GM21390 (cell line): ENCODE data around the gene ARHGAP10.

Experiments
- ATAC-seq: cut with Tn5 transposase; IDR thresholded peaks from one replicate; pipeline ENCODE4 v1.9.1; 2021; ENCODE audit not compliant: unreplicated experiment

ARHGAP10 gene

GRCh38 chr4:147731580-147732517 is at the start of gene ARHGAP10:
TSS of gene ARHGAP10 (plus strand) at chr4:147732088. CDS start at chr4:147732302, 214 bp downstream.
- ATAC-seq = peak; percentile 62

- ATAC-seq = no peak
Observed at GRCh38 chr4:147682755-147683154, 49.1 kb upstream of the ARHGAP10 start.

- no peak for ATAC-seq
Observed at GRCh38 chr4:147683188-147683591, 48.7 kb upstream of the ARHGAP10 start.

GRCh38 chr4:147683717-147684700 is 47.9 kb upstream of the ARHGAP10 start, which contains the start of gene PRMT9:
TSS of gene PRMT9 (minus strand) at chr4:147684163. CDS start at chr4:147683987, 176 bp downstream.
- peak; percentile 99 for ATAC-seq

GRCh38 chr4:147689067-147689466 is 42.8 kb upstream of the ARHGAP10 start:
- no peak for ATAC-seq

GRCh38 chr4:147691820-147692219 is 40.1 kb upstream of the ARHGAP10 start:
- no peak for ATAC-seq

GRCh38 chr4:147693218-147693617 is 38.7 kb upstream of the ARHGAP10 start:
- ATAC-seq = no peak

GRCh38 chr4:147696866-147697265 is 35.0 kb upstream of the ARHGAP10 start:
- no peak for ATAC-seq

GRCh38 chr4:147704846-147705245 is 27.0 kb upstream of the ARHGAP10 start:
- no peak for ATAC-seq

GRCh38 chr4:147707892-147708672 is 23.8 kb upstream of the ARHGAP10 start:
- peak; percentile 60 for ATAC-seq

GRCh38 chr4:147709999-147710398 is 21.9 kb upstream of the ARHGAP10 start:
- no peak for ATAC-seq

- no peak for ATAC-seq
Observed at GRCh38 chr4:147714575-147715401, 17.1 kb upstream of the ARHGAP10 start.

GRCh38 chr4:147717878-147718277 is 14.0 kb upstream of the ARHGAP10 start:
- ATAC-seq = peak; percentile 83

GRCh38 chr4:147723326-147723725 is 8.6 kb upstream of the ARHGAP10 start:
- ATAC-seq = no peak

- ATAC-seq = no peak
Observed at GRCh38 chr4:147724468-147725201, 7.3 kb upstream of the ARHGAP10 start.

GRCh38 chr4:147725673-147726072 is 6.2 kb upstream of the ARHGAP10 start:
- ATAC-seq = no peak

GRCh38 chr4:147727476-147728028 is 4.3 kb upstream of the ARHGAP10 start:
- ATAC-seq = no peak

- ATAC-seq = no peak
Observed at GRCh38 chr4:147730333-147730732, 1.6 kb upstream of the ARHGAP10 start.
